ENCODE data around the gene REPS2. TPM values are rescaled to one million over a fixed set of nuclear protein-coding genes. Genes with fewer than 3 reads are reported as not detected.

The REPS2 gene
- polyA plus RNA-seq, 1 donor, result 8.1 TPM

Other genes with a start within 250 kb of the REPS2 start
- 17.6 TPM for gene CTPS2, start 234.0 kb upstream of the REPS2 start, polyA plus RNA-seq (ENCODE audit: insufficient read length)
- 16.7 TPM for gene SYAP1, start 227.0 kb upstream of the REPS2 start, polyA plus RNA-seq (ENCODE audit: insufficient read length)
- 9.7 TPM for gene TXLNG, start 160.2 kb upstream of the REPS2 start, polyA plus RNA-seq (ENCODE audit: insufficient read length)
- gene RBBP7, start 76.3 kb upstream of the REPS2 start, polyA plus RNA-seq (ENCODE audit: insufficient read length), result 165 TPM

All from forelimb muscle (tissue), 1 donor.